Stimulated activated CD8-positive, alpha-beta memory T cell treated with anti-CD3 and anti-CD28 coated beads, Interleukin-15, amount 100 ng/mL, for 4 hours (primary cell): ENCODE data around the gene NXPE3.
"Not testable (repeated sequence)": the region's sequence is repeated elsewhere in the genome, so short reads cannot be mapped to it uniquely, and the experiment has no call there.

ENCODE experiments used
- DNase-seq, 2 donors: peaks; one replicate each; pipeline ENCODE4 v3.0.0-alpha.2; 2020; ENCODE audit warnings: low read depth in 2 of 2

Gene NXPE3

DNA sequence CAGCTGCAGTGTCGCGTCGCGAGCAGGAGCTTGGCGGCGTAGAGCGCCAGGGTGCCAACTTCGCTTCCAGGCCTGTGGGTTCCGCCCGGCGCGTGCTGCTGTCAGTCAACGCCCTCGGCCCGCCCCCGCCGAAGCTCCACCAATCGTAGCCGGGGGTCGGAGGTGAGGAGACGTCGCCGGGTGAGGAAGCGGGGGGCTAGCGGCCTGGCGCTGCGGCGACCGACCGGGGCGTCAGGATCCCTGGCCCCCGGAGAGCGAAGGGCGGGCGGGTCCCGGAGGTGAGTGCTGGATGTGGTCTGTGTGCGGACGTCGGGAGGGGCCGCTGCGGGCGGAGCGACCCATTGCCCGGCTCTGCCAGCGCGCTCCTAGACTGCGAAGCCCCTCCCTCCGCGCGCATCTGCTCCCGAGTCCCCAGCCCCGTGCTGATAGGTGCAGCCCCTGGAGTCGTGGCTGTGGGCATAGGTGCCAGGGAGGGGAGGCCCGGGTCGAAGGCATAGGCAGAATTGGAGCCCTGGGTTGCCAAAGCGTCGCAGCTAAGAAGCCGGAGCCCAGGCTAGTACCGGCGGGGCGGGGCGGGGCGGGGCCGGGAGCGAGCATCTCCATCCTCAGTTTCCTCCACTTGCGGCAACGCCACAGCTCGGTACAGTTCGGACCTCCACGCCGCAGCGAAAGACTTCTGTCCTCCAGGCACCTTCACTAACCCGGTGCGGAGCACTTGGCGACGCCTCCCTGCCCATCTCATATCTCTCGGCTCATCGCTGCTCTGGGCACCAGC is at the start of gene NXPE3:
TSS of gene NXPE3 (plus strand) at position 165 of the 775 bp plus-strand sequence. CDS start 6,386 bp downstream, outside the sequence.
- DNase-seq: peak; percentile 84 to 87

GRCh38 chr3:101729586-101729985 is 49.4 kb upstream of the NXPE3 start:
- no peak for DNase-seq

- DNase-seq: no peak
These were observed 48.2 kb upstream of the NXPE3 start for GRCh38 chr3:101730839-101731238.

DNA sequence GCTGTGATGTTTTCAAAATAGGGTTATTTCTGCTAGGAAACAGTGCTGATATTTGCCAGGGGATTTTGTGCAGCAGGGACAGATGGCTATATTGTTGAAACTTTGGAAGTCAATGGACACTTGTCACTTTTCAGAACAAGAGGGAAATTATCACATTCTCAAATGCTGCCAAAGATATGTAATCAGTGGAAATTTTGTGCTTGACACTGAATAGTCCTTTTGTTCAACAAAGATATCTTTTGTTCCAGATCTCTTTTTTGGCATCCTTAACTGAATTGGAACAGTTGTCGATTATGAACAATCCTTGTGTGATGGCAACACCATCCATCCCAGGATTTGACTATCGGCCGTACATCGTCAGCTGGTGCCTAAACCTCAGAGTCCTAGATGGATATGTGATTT is 46.8 kb upstream of the NXPE3 start:
- DNase-seq: no peak

DNA sequence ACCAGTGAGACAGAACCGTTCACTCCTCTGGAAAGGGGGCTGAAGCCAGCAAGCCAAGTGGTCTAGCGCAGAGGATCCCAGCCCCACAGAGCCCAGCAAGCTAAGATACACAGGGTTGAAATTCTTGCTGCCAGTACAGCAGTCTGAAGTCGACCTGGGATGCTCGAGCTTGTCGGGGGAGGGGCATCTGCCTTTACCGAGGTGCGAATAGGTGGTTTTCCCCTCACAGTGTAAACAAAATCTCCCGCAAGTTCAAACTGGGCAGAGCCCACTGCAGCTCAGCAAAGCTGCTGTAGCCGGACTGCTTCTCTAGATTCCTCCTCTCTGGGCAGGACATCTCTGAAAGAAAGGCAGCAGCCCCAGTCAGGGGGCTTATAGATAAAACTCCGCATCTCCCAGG is 43.2 kb upstream of the NXPE3 start:
- DNase-seq: no peak

GRCh38 chr3:101741914-101742313 is 37.1 kb upstream of the NXPE3 start:
- DNase-seq: not testable (repeated sequence)

- no peak for DNase-seq
These were observed 34.2 kb upstream of the NXPE3 start for GRCh38 chr3:101744811-101745210.

GRCh38 chr3:101745934-101746333 is 33.1 kb upstream of the NXPE3 start:
- DNase-seq: not testable (repeated sequence)

- not testable (repeated sequence) for DNase-seq
These were observed 25.5 kb upstream of the NXPE3 start for GRCh38 chr3:101753386-101754113.

GRCh38 chr3:101758224-101758623 is 20.8 kb upstream of the NXPE3 start:
- no peak for DNase-seq

GRCh38 chr3:101762041-101762646 is 16.9 kb upstream of the NXPE3 start:
- no peak for DNase-seq

DNA sequence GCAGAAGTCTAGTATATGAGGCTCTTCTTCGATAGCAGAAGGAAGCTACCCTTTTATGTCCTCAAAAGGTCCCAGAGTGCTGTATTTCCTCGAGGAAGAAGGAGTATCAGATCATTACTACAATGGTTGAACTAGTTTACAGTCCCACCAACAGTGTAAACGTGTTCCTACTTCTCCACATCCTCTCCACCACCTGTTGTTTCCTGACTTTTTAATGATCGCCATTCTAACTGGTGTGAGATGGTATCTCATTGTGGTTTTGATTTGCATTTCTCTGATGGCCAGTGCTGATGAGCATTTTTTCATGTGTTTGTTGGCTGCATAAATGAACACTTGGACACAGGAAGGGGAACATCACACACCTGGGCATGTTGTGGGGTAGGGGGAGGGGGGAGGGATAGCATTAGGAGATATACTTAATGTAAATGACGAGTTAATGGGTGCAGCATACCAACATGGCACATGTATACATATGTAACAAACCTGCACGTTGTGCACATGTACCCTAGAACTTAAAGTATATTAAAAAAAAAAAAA is 1.2 kb upstream of the NXPE3 start:
- DNase-seq: not testable (repeated sequence)

DNA sequence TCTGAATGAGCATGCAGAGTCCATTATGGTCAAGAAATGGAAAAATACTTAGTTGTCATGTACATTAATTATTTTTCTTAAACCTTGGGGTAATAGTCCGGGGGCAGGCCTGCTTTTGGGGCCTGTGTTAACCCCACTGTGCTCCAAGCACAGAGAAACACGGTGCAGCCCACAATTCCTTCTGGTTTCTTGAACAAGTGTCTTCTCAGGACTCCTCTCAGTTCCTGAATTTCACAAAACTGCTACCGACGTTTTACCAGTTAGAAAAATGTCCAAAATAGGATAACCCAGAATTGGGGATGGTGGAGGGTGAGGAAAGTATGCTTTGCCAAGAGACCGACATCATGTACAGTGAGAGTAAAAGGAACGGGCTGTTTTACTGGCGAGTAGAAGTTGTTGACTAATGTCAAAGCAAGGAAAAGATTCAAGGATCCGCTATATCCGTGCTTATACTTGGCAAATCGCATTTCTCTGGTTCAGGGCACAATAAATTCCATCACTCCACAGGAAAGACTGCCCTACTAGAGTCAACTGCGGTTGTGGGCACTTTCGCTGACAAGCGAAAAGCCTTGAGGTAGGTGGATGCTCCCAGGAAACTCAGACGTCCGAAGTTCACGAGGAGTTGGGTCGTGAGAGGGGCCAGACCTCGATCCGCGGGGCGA is 495 bp upstream of the NXPE3 start:
- no peak for DNase-seq

DNA sequence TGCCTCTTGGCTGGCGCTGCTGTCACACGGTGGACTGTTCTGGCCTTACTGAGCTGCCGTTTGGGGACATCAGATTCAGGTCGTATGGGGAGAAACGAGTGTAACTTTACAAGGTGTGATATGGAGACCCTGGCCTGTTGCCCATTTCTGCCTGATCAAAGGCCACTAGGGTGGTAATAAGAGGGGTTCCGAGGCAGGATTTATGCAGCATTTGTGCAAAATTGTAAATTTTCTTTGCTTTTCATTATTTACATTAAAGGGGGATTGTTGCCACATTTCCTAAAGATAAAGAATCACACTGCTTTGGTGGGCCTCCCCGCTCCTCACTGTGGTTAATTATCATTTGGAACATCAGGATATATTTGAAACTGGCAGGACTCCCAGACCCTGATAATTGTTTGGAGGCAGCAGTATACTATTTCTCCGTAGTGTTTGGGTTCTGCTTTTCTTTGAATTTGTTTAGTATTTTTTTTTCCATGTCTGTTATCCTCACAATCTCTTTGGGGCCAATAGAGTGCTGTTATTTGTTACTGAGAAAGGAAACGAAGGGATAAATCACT is 891 bp downstream of the NXPE3 start:
- DNase-seq: no peak

DNA sequence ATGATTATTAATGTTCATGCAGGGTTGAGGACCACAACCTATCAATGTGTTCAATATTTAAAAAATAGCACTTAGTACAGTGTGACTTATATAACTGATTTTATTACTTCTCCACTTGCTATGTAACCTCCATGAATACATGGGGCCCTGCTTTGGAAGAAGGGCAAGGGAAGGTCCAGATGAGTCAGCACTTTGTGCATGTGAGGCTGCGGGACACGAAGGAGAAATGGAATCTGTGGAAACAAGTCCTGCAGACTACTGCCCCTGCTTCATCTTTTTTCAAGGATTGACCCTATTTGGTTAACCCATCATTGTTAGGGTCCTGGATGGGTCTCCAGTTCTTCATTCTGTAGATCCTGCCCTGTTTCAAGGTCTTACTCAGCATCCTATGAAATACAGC is 1.6 kb downstream of the NXPE3 start:
- DNase-seq: no peak

- DNase-seq: no peak
These were observed 2.2 kb downstream of the NXPE3 start for GRCh38 chr3:101781166-101781565.

DNA sequence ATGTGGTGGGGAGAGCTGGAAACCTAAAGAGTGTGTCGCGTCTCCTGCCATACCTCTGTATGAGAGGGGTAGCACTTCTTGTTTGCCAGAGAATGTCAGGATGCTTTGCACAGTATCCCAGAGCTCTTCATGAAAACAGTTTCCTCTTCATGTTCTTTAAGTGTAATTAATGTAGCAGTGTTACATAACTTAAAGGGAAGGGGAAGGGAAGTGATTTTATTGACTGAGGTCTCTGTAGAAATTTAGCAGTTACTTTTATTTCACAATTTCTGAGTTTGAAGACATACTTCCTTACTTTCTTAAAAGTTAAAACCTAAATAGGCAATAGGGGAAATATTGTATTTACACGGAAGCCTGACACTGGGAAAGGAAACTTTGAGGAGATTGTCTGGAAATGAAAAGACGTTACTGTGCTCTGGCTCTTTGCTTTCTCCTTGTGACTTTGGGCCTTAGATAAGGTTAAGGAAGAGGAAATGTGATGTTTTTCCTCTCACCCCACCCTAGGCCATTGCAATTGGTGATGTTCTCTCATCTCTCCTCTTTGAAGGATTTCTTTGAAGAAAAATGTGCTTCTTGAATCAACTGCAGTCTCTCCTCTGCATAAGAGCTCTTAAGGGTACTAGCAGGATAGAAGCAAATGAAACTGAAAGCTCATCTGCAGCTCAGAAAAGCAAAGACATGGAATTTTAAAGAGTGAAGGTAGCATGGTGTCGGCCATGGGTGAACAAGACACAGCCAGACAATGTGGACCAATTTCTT is 6.0 kb downstream of the NXPE3 start:
- no peak for DNase-seq

GRCh38 chr3:101791778-101792177 is 12.8 kb downstream of the NXPE3 start:
- no peak for DNase-seq

GRCh38 chr3:101796077-101796680 is 17.2 kb downstream of the NXPE3 start:
- no peak for DNase-seq

- DNase-seq: no peak
These were observed 22.2 kb downstream of the NXPE3 start for GRCh38 chr3:101801174-101801573.
